LoVo (cell line): ENCODE results near the gene PIH1D1.

Source experiments
- DNase-seq: peaks from one replicate; pipeline ENCODE4 v3.0.0-alpha.2; 2016; ENCODE audit warnings: low spot score

PIH1D1 gene

GRCh38 chr19:49434907-49435583, 16.6 kb downstream of the PIH1D1 start:
- no peak for DNase-seq

DNA sequence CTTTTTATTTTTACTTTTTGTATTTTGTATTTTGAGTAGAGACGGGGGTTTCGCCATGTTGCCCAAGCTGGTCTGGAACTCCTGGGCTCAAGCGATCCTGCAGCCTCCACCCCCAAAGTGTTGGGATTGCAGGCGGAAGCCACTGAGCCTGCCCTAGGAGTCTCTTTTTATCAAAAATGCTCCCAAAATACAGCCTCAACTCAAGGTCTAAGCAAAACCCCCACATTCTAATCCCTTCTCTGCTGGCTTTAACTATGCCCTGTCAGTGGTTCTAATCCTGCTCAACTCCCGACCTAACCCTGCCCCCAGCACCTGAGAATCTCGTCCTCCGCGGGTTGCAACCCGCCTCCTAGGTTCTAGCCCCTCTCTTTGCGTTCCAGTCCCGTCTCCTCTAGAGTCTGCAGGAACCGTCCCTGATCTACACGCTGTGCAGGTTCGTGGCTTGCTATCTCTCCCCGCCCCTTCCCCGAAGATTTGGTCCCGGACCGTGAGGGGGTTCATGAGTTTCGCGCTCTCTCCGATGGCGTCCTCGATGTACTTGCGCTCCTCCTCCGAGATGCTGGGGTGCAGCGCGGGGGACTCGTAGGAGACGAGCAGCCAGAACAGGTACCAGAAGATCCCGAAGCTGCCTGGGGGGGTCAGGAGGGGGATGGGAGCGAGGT, 18.2 kb downstream of the PIH1D1 start:
- DNase-seq: no peak

GRCh38 chr19:49432141-49433073, 19.2 kb downstream of the PIH1D1 start:
- no peak for DNase-seq

- DNase-seq: no peak
These were observed 20.3 kb downstream of the PIH1D1 start for GRCh38 chr19:49431330-49431749.

GRCh38 chr19:49430678-49431329, 20.8 kb downstream of the PIH1D1 start:
- no peak for DNase-seq

DNA sequence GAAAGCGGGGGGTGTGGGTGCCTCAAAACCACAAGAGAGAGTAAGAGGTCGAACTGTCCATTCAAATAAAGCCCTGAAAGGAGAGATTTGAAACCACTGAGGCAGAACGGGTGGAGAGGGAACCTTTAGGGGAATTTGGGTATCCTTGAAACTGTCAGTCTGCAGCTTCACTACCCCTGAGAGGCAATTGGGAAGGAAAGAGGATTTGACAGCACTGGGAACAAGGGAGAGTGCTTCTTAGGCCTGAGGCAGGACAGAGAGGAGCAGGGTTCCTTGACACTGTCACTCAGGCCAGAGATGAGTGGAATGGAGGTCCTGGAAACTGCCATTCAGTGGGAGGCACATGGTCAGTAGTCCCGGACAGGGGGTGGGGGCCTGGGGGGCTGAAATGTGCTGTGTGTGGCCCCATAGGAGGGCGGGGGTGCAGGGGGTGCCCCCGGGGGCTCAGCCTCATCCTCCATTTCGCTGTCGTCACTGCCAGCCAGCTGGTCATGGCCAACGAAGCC, 21.4 kb downstream of the PIH1D1 start:
- no peak for DNase-seq

GRCh38 chr19:49428547-49429451, 22.8 kb downstream of the PIH1D1 start:
- DNase-seq: no peak

DNA sequence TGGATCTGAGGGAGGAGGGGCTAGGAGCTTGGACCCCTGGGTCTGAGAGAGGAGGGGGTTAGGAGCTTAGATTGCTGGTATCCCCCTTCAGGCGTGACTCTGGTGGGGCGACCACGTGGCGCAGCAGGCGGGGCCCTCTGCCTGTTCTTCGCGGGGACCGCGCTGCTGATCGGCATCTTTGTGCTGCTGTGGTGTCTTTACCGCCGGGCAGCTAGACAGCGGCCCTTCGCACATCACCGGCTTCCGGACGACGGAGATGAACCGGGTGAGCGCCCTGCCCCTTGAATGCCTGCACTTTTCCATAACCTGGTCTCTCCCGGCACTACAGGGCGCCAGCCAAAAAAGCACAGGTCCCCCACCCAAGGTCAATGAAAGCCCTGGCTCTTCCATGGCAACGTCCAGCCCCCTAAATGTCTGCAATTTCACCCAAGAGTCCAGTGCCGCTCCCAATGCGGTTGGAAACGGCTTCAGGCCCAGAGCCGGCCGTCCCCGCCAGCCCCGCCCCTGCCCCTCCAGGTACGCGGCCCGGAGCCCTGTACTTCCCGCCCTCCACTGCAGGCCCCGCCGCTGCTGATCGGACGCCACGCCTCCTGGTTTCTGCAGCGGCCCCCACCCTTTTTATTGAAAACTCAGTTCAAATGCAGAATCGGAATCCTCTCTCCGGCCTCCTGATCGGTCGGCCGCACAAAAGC, 23.6 kb downstream of the PIH1D1 start:
- DNase-seq: no peak

GRCh38 chr19:49427339-49427738, 24.3 kb downstream of the PIH1D1 start:
- DNase-seq: no peak

DNA sequence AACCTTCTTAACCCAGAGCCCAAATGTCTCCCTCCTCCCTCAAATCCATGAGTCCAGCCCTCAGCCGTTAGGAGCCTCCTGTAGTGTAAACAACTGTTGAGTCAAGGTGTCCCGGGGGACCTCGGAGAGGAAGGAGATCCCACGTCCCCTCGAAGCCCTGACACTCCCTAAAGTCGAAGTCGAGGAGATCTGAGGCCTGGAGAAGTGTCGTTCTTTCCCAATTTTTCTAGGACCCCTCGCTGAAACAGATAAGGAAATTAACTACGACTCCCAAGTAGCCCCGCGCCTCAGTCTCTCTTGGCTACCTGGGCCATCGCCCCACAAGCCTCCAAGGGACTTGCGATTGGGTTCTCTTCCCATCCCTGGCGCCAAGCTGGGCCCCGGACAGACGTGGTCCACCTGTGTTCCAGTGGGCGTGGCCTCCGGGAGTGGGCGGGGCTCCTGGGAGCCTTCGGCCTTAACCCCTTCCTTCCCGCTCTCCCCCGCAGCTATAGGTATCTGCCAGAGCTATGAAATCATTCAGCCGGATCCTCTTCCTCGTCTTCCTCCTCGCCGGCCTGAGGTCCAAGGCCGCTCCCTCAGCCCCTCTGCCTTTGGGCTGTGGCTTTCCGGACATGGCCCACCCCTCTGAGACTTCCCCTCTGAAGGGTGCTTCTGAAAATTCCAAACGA, 25.6 kb downstream of the PIH1D1 start:
- DNase-seq: peak; percentile 61

DNA sequence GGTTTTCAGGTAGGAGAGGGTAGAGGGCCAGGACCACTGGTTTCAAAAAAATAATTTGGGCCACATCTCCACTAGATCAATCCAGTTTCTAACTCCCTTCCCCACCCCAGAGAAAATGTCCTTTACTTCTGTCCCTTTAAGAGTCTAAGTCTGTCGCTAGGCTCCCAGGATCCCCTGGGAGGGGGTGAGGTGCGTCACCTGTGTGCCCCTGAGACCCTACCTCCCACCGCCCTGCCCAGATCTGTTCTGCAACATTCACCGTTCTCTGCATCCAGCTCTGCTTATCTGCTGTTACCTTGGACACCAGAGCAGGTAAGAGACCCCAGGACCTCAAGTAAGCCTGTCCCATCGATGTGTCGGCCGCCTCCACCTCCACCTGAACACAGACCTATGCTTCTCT, 26.4 kb downstream of the PIH1D1 start, which contains the start of gene GFY:
GFY (plus strand) TSS at position 211 of the 400 bp plus-strand sequence. CDS start 1,043 bp downstream, outside the sequence.
- no peak for DNase-seq

GRCh38 chr19:49423985-49424303, 27.7 kb downstream of the PIH1D1 start:
- no peak for DNase-seq

GRCh38 chr19:49423071-49423984, 28.3 kb downstream of the PIH1D1 start, which contains the start of gene PTH2:
PTH2 (minus strand) TSS chr19:49423441; CDS start chr19:49423339, 102 bp downstream.
- DNase-seq: no peak

- no peak for DNase-seq
These were observed 29.1 kb downstream of the PIH1D1 start for GRCh38 chr19:49422407-49423070.

DNA sequence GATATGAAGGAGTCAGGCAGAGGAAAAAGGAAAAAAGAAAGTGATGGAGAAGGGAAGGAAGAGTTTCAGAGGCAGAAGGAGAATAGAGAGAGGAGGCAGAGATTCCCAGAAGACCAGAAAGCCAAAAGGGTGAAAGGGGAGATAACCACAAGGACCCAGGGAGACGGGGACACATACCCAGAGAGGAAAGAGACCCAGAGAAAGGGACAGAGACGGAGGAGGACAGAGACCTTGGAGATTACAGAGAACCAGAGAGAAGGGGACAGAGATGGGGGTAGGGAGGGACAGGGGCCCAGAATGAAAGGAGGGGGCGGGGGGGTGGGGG, 29.8 kb downstream of the PIH1D1 start:
- DNase-seq: no peak

GRCh38 chr19:49421039-49421877, 30.4 kb downstream of the PIH1D1 start:
- peak; percentile 36 for DNase-seq

- DNase-seq: no peak
These were observed 31.4 kb downstream of the PIH1D1 start for GRCh38 chr19:49420227-49420626.
